Measurements from ENCODE around the gene GSTA4. TPM values are rescaled to one million over a fixed set of nuclear protein-coding genes. Genes with fewer than 3 reads are reported as not detected.

Gene GSTA4
- total RNA-seq, 8 experiments from 2014 or later = 62.5 to 152 (median 108) TPM

- H3K27ac ChIP-seq = no peak overlapping the region
- ATAC-seq (replicated peaks in 6 of 8) = peak in 3 of 8 experiments; percentile 67 to 73 (median 71)
- H3K4me1 ChIP-seq (replicated peaks in 1 of 2) = no peaks in the 10 kb centered on the region
- H3K4me3 ChIP-seq = no peak overlapping the region
- in situ Hi-C loops (cut with MboI; ENCODE audit: low pct_unique_long_range_greater_than_20kb in 2 of 9, low sequenced_read_pairs in 9 of 9, unreplicated experiment in 9 of 9) = no loop called here
Measured at GRCh38 chr6:53029257-53029656, 34.2 kb upstream of the GSTA4 start.

GRCh38 chr6:53028467-53028866 is 33.4 kb upstream of the GSTA4 start:
- in situ Hi-C loops (cut with MboI; ENCODE audit: low pct_unique_long_range_greater_than_20kb in 2 of 9, low sequenced_read_pairs in 9 of 9, unreplicated experiment in 9 of 9) = no loop called here
- WGBS, 10 experiments = 80 to 100% (median 88%) methylated on average over 1 of the region's 1 CpG; no CpG with 5 or more reads in 3 of the 10 experiments
- Histone ChIP-seq H3K27ac (no peak overlapping the region), H3K4me3 (no peak overlapping the region), H3K4me1 (replicated peaks in 1 of 2) (no peaks in the 10 kb centered on the region)
- ATAC-seq (replicated peaks in 6 of 8) = no peak

- in situ Hi-C loops (cut with MboI; ENCODE audit: low pct_unique_long_range_greater_than_20kb in 2 of 9, low sequenced_read_pairs in 9 of 9, unreplicated experiment in 9 of 9) = no loop called here
- 42 to 98% (median 76%) methylated on average over 1 to 5 of the region's 5 CpGs; no CpG with 5 or more reads in 2 of the 10 experiments for WGBS, 10 experiments
- H3K27ac ChIP-seq = no peak overlapping the region
- ATAC-seq (replicated peaks in 6 of 8) = peak in 2 of 8 experiments; percentile 47 to 56
- no peak overlapping the region for H3K4me3 ChIP-seq
- H3K4me1 ChIP-seq (replicated peaks in 1 of 2) = no peaks in the 10 kb centered on the region
Measured at GRCh38 chr6:53027131-53027718, 32.1 kb upstream of the GSTA4 start.

- no peak overlapping the region for H3K27ac ChIP-seq
- 77 to 100% (median 91%) methylated on average over 1 to 3 of the region's 3 CpGs for WGBS, 10 experiments
- no peaks in the 10 kb centered on the region for H3K4me1 ChIP-seq (replicated peaks in 1 of 2)
- in situ Hi-C loops (cut with MboI; ENCODE audit: low pct_unique_long_range_greater_than_20kb in 2 of 9, low sequenced_read_pairs in 9 of 9, unreplicated experiment in 9 of 9) = no loop called here
- H3K4me3 ChIP-seq = no peak overlapping the region
- no peak for ATAC-seq (replicated peaks in 6 of 8)
Measured at GRCh38 chr6:53026526-53026925, 31.4 kb upstream of the GSTA4 start.

GRCh38 chr6:53023323-53023722 is 28.2 kb upstream of the GSTA4 start:
- no peak overlapping the region for H3K27ac ChIP-seq
- ATAC-seq (replicated peaks in 6 of 8) = no peak
- 60 to 100% (median 83%) methylated on average over 1 of the region's 1 CpG; no CpG with 5 or more reads in 5 of the 10 experiments for WGBS, 10 experiments

GRCh38 chr6:53020005-53020744 is 25.1 kb upstream of the GSTA4 start:
- in situ Hi-C loops (cut with MboI; ENCODE audit: low pct_unique_long_range_greater_than_20kb in 2 of 9, low sequenced_read_pairs in 9 of 9, unreplicated experiment in 9 of 9) = no loop called here
- no peaks in the 10 kb centered on the region for H3K4me1 ChIP-seq (replicated peaks in 1 of 2)
- no peak overlapping the region for H3K4me3 ChIP-seq
- H3K27ac ChIP-seq = no peak overlapping the region
- no peak for ATAC-seq (replicated peaks in 6 of 8)
- WGBS, 10 experiments = 60 to 100% (median 91%) methylated on average over 1 to 3 of the region's 3 CpGs

More at GRCh38 chr6:53023323-53023722, 28.2 kb upstream of the GSTA4 start:
- no peaks in the 10 kb centered on the region for H3K4me1 ChIP-seq (replicated peaks in 1 of 2)
- in situ Hi-C loops (cut with MboI; ENCODE audit: low pct_unique_long_range_greater_than_20kb in 2 of 9, low sequenced_read_pairs in 9 of 9, unreplicated experiment in 9 of 9) = no loop called here
- H3K4me3 ChIP-seq = no peak overlapping the region

GRCh38 chr6:53018446-53018845 is 23.4 kb upstream of the GSTA4 start:
- in situ Hi-C loops (cut with MboI; ENCODE audit: low pct_unique_long_range_greater_than_20kb in 2 of 9, low sequenced_read_pairs in 9 of 9, unreplicated experiment in 9 of 9) = no loop called here
- H3K4me1 ChIP-seq (replicated peaks in 1 of 2) = no peaks in the 10 kb centered on the region
- no peak for ATAC-seq (replicated peaks in 6 of 8)
- 77 to 100% (median 91%) methylated on average over 1 to 2 of the region's 2 CpGs; no CpG with 5 or more reads in 2 of the 10 experiments for WGBS, 10 experiments
- no peak overlapping the region for H3K4me3 ChIP-seq
- no peak overlapping the region for H3K27ac ChIP-seq

- no peak for ATAC-seq (replicated peaks in 6 of 8)
- Histone ChIP-seq H3K4me3 (no peak overlapping the region), H3K4me1 (replicated peaks in 1 of 2) (no peaks in the 10 kb centered on the region), H3K27ac (no peak overlapping the region)
- WGBS, 10 experiments = 100% methylated on average over 1 of the region's 1 CpG; no CpG with 5 or more reads in 3 of the 10 experiments
- in situ Hi-C loops (cut with MboI; ENCODE audit: low pct_unique_long_range_greater_than_20kb in 2 of 9, low sequenced_read_pairs in 9 of 9, unreplicated experiment in 9 of 9) = no loop called here
Measured at GRCh38 chr6:53015486-53015885, 20.4 kb upstream of the GSTA4 start.

GRCh38 chr6:53014744-53015143 is 19.7 kb upstream of the GSTA4 start:
- 20 to 100% (median 67%) methylated on average over 1 of the region's 1 CpG; no CpG with 5 or more reads in 4 of the 10 experiments for WGBS, 10 experiments
- peak in 3 of 8 experiments; percentile 30 to 63 (median 50) for ATAC-seq (replicated peaks in 6 of 8)
- in situ Hi-C loops (cut with MboI; ENCODE audit: low pct_unique_long_range_greater_than_20kb in 2 of 9, low sequenced_read_pairs in 9 of 9, unreplicated experiment in 9 of 9) = no loop called here
- Histone ChIP-seq H3K4me3 (no peak overlapping the region), H3K27ac (no peak overlapping the region), H3K4me1 (replicated peaks in 1 of 2) (no peaks in the 10 kb centered on the region)

GRCh38 chr6:53014063-53014462 is 19.0 kb upstream of the GSTA4 start:
- Histone ChIP-seq H3K4me3 (no peak overlapping the region), H3K4me1 (replicated peaks in 1 of 2) (no peaks in the 10 kb centered on the region), H3K27ac (no peak overlapping the region)
- no peak for ATAC-seq (replicated peaks in 6 of 8)
- in situ Hi-C loops (cut with MboI; ENCODE audit: low pct_unique_long_range_greater_than_20kb in 2 of 9, low sequenced_read_pairs in 9 of 9, unreplicated experiment in 9 of 9) = no loop called here

- Histone ChIP-seq H3K27ac (no peak overlapping the region), H3K4me1 (replicated peaks in 1 of 2) (no peaks in the 10 kb centered on the region), H3K4me3 (no peak overlapping the region)
- in situ Hi-C loops (cut with MboI; ENCODE audit: low pct_unique_long_range_greater_than_20kb in 2 of 9, low sequenced_read_pairs in 9 of 9, unreplicated experiment in 9 of 9) = no loop called here
- WGBS, 10 experiments = 40 to 100% (median 83%) methylated on average over 1 of the region's 1 CpG; no CpG with 5 or more reads in 4 of the 10 experiments
- peak in 3 of 8 experiments; percentile 67 to 83 (median 73) for ATAC-seq (replicated peaks in 6 of 8)
Measured at GRCh38 chr6:53011979-53012378, 16.9 kb upstream of the GSTA4 start.

GRCh38 chr6:53010504-53010903 is 15.4 kb upstream of the GSTA4 start:
- ATAC-seq (replicated peaks in 6 of 8) = no peak
- Histone ChIP-seq H3K4me3 (no peak overlapping the region), H3K4me1 (replicated peaks in 1 of 2) (no peaks in the 10 kb centered on the region), H3K27ac (no peak overlapping the region)
- 100% methylated on average over 1 of the region's 1 CpG; no CpG with 5 or more reads in 3 of the 10 experiments for WGBS, 10 experiments
- in situ Hi-C loops (cut with MboI; ENCODE audit: low pct_unique_long_range_greater_than_20kb in 2 of 9, low sequenced_read_pairs in 9 of 9, unreplicated experiment in 9 of 9) = no loop called here

GRCh38 chr6:53009511-53009910 is 14.4 kb upstream of the GSTA4 start:
- WGBS, 10 experiments = 80 to 100% (median 91%) methylated on average over 1 to 3 of the region's 3 CpGs; no CpG with 5 or more reads in 4 of the 10 experiments
- in situ Hi-C loops (cut with MboI; ENCODE audit: low pct_unique_long_range_greater_than_20kb in 2 of 9, low sequenced_read_pairs in 9 of 9, unreplicated experiment in 9 of 9) = no loop called here
- Histone ChIP-seq H3K4me3 (no peak overlapping the region), H3K4me1 (replicated peaks in 1 of 2) (no peaks in the 10 kb centered on the region), H3K27ac (no peak overlapping the region)
- no peak for ATAC-seq (replicated peaks in 6 of 8)

GRCh38 chr6:53009056-53009455 is 14.0 kb upstream of the GSTA4 start:
- in situ Hi-C loops (cut with MboI; ENCODE audit: low pct_unique_long_range_greater_than_20kb in 2 of 9, low sequenced_read_pairs in 9 of 9, unreplicated experiment in 9 of 9) = no loop called here
- WGBS, 10 experiments = 80 to 100% methylated on average over 1 to 2 of the region's 2 CpGs; no CpG with 5 or more reads in 8 of the 10 experiments

More at GRCh38 chr6:53009056-53009455, 14.0 kb upstream of the GSTA4 start:
- Histone ChIP-seq H3K27ac (no peak overlapping the region), H3K4me3 (no peak overlapping the region), H3K4me1 (replicated peaks in 1 of 2) (no peaks in the 10 kb centered on the region)
- ATAC-seq (replicated peaks in 6 of 8) = no peak

Measured in motor neuron (in vitro differentiated cells).